GM20000 (cell line): ENCODE results near the gene ABL2.
"Not testable (repeated sequence)": the region's sequence is repeated elsewhere in the genome, so short reads cannot be mapped to it uniquely, and the experiment has no call there.

Experiments
- DNase-seq: peaks from one replicate; pipeline ENCODE4 v3.0.0; 2012; ENCODE audit warnings: low spot score
- CTCF ChIP-seq: IDR thresholded peaks from 2 replicates; pipeline ENCODE4 v1.5.1; 2012; ENCODE audit warnings: mild to moderate bottlenecking, control low read depth; ENCODE audit errors: extremely low read depth, missing control alignments

ABL2 gene

GRCh38 chr1:179143322-179143721, 86.2 kb downstream of the ABL2 start:
- TF ChIP-seq CTCF = no peak
- no peak for DNase-seq

GRCh38 chr1:179142889-179143299, 86.6 kb downstream of the ABL2 start:
- TF ChIP-seq CTCF = no peak
- DNase-seq = no peak

GRCh38 chr1:179141592-179142251, 87.8 kb downstream of the ABL2 start:
- DNase-seq = peak; percentile 54
- no peak for TF ChIP-seq CTCF

- DNase-seq = not testable (repeated sequence)
These were observed 90.7 kb downstream of the ABL2 start for GRCh38 chr1:179138755-179139154.

GRCh38 chr1:179137617-179138255, 91.7 kb downstream of the ABL2 start:
- DNase-seq = no peak
- TF ChIP-seq CTCF = no peak

GRCh38 chr1:179135707-179136106, 93.8 kb downstream of the ABL2 start:
- not testable (repeated sequence) for DNase-seq

GRCh38 chr1:179135168-179135567, 94.3 kb downstream of the ABL2 start:
- not testable (repeated sequence) for DNase-seq

- TF ChIP-seq CTCF = no peak
- DNase-seq = peak; percentile 79
These were observed 99.6 kb downstream of the ABL2 start for GRCh38 chr1:179129702-179130473.

GRCh38 chr1:179128520-179128919, 101.0 kb downstream of the ABL2 start:
- DNase-seq = no peak
- TF ChIP-seq CTCF = no peak
